Measurements from ENCODE around the gene MED25. TPM values are rescaled to one million over a fixed set of nuclear protein-coding genes. Genes with fewer than 3 reads are reported as not detected.

The MED25 gene
- total RNA-seq, 1 experiment from 2014 or later = 47.5 TPM

GRCh38 chr19:49808711-49809159 lies 9.4 kb upstream of the MED25 start:
- H2AFZ ChIP-seq (ENCODE audit: low read length) = peak overlapping the region; percentile 96
- no peaks in the 10 kb centered on the region for H3K27me3 ChIP-seq (ENCODE audit: low read length)
- intact Hi-C loops (cut with micrococcal nuclease) = loop anchor here (5.0 kb wide), 2 partner anchors 116 to 131 kb away; partner anchors contain the start of genes CPT1C and PRMT1
- no peak overlapping the region for H3K27ac ChIP-seq (ENCODE audit: low read length)
- BruUV-seq (replicated peaks) = no TSS peak
- H3F3A ChIP-seq (ENCODE audit: low read length, unreplicated experiment) = peaks cover 7% of the 10 kb centered on the region
- peak; percentile 56 for ATAC-seq
- no peaks in the 10 kb centered on the region for H3K9me3 ChIP-seq (ENCODE audit: low read length)
- ChIA-PET POLR2A (ENCODE audit: unreplicated experiment) (no interaction called here), CTCF (no interaction called here)
- H3K9ac ChIP-seq (ENCODE audit: low read length) = peak overlapping the region; percentile 12
- peaks cover 15% of the 10 kb centered on the region for H3K4me1 ChIP-seq (ENCODE audit: insufficient read depth, low read length)
- H3K4me2 ChIP-seq (ENCODE audit: low read length) = peak overlapping the region; percentile 91
- peak; percentile 79 for DNase-seq
- H3K4me3 ChIP-seq (ENCODE audit: low read length) = peak overlapping the region; percentile 77
- H3K9me2 ChIP-seq (replicated peaks; ENCODE audit: low read length) = no peaks in the 10 kb centered on the region
- peaks cover 7% of the 10 kb centered on the region for H3K36me3 ChIP-seq (ENCODE audit: low read depth, low read length)
- TF ChIP-seq EZH2phosphoT487 (IDR thresholded peaks at IDR 0.05; ENCODE audit: borderline replicate concordance, low read length) = no peak
- no peak for TF ChIP-seq EZH2 (IDR thresholded peaks at IDR 0.05; ENCODE audit: low read length, unreplicated experiment)
- no peaks in the 10 kb centered on the region for H3K79me2 ChIP-seq (ENCODE audit: low read length)
- no peaks in the 10 kb centered on the region for H4K20me1 ChIP-seq (ENCODE audit: low read length)

DNA sequence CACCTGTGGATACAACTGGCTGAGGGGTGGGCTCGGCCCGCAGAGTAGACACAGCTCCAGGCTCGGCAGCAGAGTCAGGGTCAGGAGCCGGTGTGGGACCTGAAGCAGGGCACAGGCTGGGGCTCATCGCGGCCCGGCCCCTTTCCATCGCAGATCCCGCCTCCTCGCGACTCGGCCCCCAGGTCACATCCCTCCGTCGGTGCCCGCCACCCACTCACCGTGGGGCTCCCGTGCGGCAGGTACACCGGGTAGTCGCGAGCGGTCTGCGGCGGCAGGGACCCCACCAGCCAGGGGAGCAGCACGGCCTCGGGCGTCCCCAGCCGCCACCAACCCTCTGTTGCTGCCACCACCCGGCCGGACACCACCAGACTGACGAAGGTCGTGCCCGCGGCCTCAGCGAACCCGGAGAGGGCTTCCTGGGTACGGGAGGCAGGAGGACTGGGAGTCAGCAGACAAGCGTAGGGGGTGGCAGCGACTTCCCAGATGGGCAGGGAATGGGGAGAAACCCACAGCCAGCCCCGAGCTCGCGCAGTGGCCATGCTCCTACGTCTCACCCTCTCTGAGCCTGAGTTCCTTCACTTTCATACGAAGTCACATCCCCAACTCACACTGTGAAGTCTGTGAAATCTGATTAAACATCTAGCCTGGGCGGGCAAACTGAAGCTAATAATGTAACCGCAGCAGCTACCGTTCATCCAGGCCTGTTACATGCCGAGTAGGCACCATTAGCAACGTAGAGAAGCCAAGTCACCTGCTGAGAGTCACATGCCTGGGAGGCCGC lies 8.7 kb upstream of the MED25 start:
- Histone ChIP-seq H3F3A (ENCODE audit: low read length, unreplicated experiment) (peaks cover 13% of the 10 kb centered on the region), H3K9me2 (replicated peaks; ENCODE audit: low read length) (no peaks in the 10 kb centered on the region), H3K79me2 (ENCODE audit: low read length) (no peaks in the 10 kb centered on the region), H4K20me1 (ENCODE audit: low read length) (no peaks in the 10 kb centered on the region), H3K9ac (ENCODE audit: low read length) (peak overlapping the region; percentile 12), H2AFZ (ENCODE audit: low read length) (peak overlapping the region; percentile 96), H3K4me3 (ENCODE audit: low read length) (peak overlapping the region; percentile 77), H3K9me3 (ENCODE audit: low read length) (no peaks in the 10 kb centered on the region), H3K27me3 (ENCODE audit: low read length) (no peaks in the 10 kb centered on the region), H3K4me1 (ENCODE audit: insufficient read depth, low read length) (peaks cover 21% of the 10 kb centered on the region), H3K36me3 (ENCODE audit: low read depth, low read length) (peaks cover 7% of the 10 kb centered on the region), H3K4me2 (ENCODE audit: low read length) (peak overlapping the region; percentile 91), H3K27ac (ENCODE audit: low read length) (no peak overlapping the region)
- no peak for TF ChIP-seq EZH2phosphoT487 (IDR thresholded peaks at IDR 0.05; ENCODE audit: borderline replicate concordance, low read length)
- TF ChIP-seq CTCF (conservative IDR thresholded peaks at IDR 0.05; ENCODE audit: low read depth, low read length) = peak; percentile 53; the same call in 1 of the 2 replicates
- peak; percentile 53 for ATAC-seq
- POLR2A ChIA-PET (ENCODE audit: unreplicated experiment) = interaction anchor here (0.5 kb wide), 1 partner anchor 43 kb away, joined by 4 read pairs; the partner anchor contains the start of gene AP2A1
- intact Hi-C loops (cut with micrococcal nuclease) = loop anchor here (5.0 kb wide), 2 partner anchors 117 to 132 kb away; partner anchors contain the start of genes CPT1C and PRMT1
- no TSS peak for BruUV-seq (replicated peaks)
- CTCF ChIA-PET = interaction anchor here (0.8 kb wide), 1 partner anchor 10 kb away, joined by 7 read pairs; no protein-coding TSS in a partner anchor
- DNase-seq = peak; percentile 36

- Histone ChIP-seq H3K27ac (ENCODE audit: low read length) (no peak overlapping the region), H3K4me2 (ENCODE audit: low read length) (peak overlapping the region; percentile 91), H3K9me2 (replicated peaks; ENCODE audit: low read length) (no peaks in the 10 kb centered on the region), H2AFZ (ENCODE audit: low read length) (peak overlapping the region; percentile 96), H3K9ac (ENCODE audit: low read length) (no peak overlapping the region), H3K79me2 (ENCODE audit: low read length) (no peaks in the 10 kb centered on the region), H3K4me1 (ENCODE audit: insufficient read depth, low read length) (peaks cover 23% of the 10 kb centered on the region), H3K9me3 (ENCODE audit: low read length) (no peaks in the 10 kb centered on the region), H3K27me3 (ENCODE audit: low read length) (no peaks in the 10 kb centered on the region), H4K20me1 (ENCODE audit: low read length) (no peaks in the 10 kb centered on the region), H3K4me3 (ENCODE audit: low read length) (peak overlapping the region; percentile 77; the same call in 1 of the 2 replicates), H3F3A (ENCODE audit: low read length, unreplicated experiment) (peaks cover 13% of the 10 kb centered on the region), H3K36me3 (ENCODE audit: low read depth, low read length) (peaks cover 3% of the 10 kb centered on the region)
- CTCF ChIA-PET = interaction anchor here (0.8 kb wide), 1 partner anchor 9 kb away, joined by 7 read pairs; no protein-coding TSS in a partner anchor
- TF ChIP-seq CTCF (conservative IDR thresholded peaks at IDR 0.05; ENCODE audit: low read depth, low read length) = no peak
- no peak for TF ChIP-seq EZH2 (IDR thresholded peaks at IDR 0.05; ENCODE audit: low read length, unreplicated experiment)
- TF ChIP-seq EZH2phosphoT487 (IDR thresholded peaks at IDR 0.05; ENCODE audit: borderline replicate concordance, low read length) = no peak
- no peak for DNase-seq
- no TSS peak for BruUV-seq (replicated peaks)
- POLR2A ChIA-PET (ENCODE audit: unreplicated experiment) = no interaction called here
- ATAC-seq = no peak
- intact Hi-C loops (cut with micrococcal nuclease) = loop anchor here (5.0 kb wide), 2 partner anchors 118 to 133 kb away; partner anchors contain the start of genes CPT1C and PRMT1
Measured at GRCh38 chr19:49809941-49810389, 8.1 kb upstream of the MED25 start.
